ENCODE results near the gene CES3.

DNA sequence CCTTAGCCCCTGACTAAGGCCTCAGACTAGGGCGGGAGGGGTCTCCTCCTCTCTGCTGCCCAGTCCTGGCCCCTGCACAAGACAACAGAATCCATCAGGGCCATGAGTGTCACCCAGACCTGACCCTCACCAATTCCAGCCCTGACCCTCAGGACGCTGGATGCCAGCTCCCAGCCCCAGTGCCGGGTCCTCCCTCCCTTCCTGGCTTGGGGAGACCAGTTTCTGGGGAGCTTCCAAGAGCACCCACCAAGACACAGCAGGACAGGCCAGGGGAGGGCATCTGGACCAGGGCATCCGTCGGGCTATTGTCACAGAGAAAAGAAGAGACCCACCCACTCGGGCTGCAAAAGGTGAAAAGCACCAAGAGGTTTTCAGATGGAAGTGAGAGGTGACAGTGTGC is 12.7 kb downstream of the CES3 start:
- TF ChIP-seq, protein P1, sequence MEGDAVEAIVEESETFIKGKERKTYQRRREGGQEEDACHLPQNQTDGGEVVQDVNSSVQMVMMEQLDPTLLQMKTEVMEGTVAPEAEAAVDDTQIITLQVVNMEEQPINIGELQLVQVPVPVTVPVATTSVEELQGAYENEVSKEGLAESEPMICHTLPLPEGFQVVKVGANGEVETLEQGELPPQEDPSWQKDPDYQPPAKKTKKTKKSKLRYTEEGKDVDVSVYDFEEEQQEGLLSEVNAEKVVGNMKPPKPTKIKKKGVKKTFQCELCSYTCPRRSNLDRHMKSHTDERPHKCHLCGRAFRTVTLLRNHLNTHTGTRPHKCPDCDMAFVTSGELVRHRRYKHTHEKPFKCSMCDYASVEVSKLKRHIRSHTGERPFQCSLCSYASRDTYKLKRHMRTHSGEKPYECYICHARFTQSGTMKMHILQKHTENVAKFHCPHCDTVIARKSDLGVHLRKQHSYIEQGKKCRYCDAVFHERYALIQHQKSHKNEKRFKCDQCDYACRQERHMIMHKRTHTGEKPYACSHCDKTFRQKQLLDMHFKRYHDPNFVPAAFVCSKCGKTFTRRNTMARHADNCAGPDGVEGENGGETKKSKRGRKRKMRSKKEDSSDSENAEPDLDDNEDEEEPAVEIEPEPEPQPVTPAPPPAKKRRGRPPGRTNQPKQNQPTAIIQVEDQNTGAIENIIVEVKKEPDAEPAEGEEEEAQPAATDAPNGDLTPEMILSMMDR (conservative IDR thresholded peaks at IDR 0.05; ENCODE audit: low read length) = no peak
- no peak for TF ChIP-seq EZH2phosphoT487 (IDR thresholded peaks at IDR 0.05; ENCODE audit: borderline replicate concordance)
